Measurements from ENCODE around the gene CCNJ.
A peak's percentile ranks its signal among the peaks of the same experiment; 100 is the strongest.
"Not testable (repeated sequence)": the region's sequence is repeated elsewhere in the genome, so short reads cannot be mapped to it uniquely, and the experiment has no call there.

The CCNJ gene

GRCh38 chr10:96043033-96043892 is at the start of gene CCNJ:
CCNJ (plus strand) TSS chr10:96043583; CDS start chr10:96044394, 811 bp downstream.
- DNase-seq (ENCODE audit: low spot score) = peak; percentile 81

GRCh38 chr10:95994376-95994775 is 49.0 kb upstream of the CCNJ start:
- DNase-seq (ENCODE audit: low spot score) = not testable (repeated sequence)

- DNase-seq (ENCODE audit: low spot score) = no peak
Observed at GRCh38 chr10:95998255-95998784, 45.1 kb upstream of the CCNJ start.

- no peak for DNase-seq (ENCODE audit: low spot score)
Observed at GRCh38 chr10:96013956-96014355, 29.4 kb upstream of the CCNJ start.

- DNase-seq (ENCODE audit: low spot score) = no peak
Observed at GRCh38 chr10:96014473-96015102, 28.8 kb upstream of the CCNJ start.

GRCh38 chr10:96017191-96017687 is 26.1 kb upstream of the CCNJ start:
- DNase-seq (ENCODE audit: low spot score) = peak; percentile 62

GRCh38 chr10:96021332-96021731 is 22.1 kb upstream of the CCNJ start:
- DNase-seq (ENCODE audit: low spot score) = no peak

GRCh38 chr10:96022739-96023138 is 20.6 kb upstream of the CCNJ start:
- no peak for DNase-seq (ENCODE audit: low spot score)

- no peak for DNase-seq (ENCODE audit: low spot score)
Observed at GRCh38 chr10:96023168-96023567, 20.2 kb upstream of the CCNJ start.

GRCh38 chr10:96025566-96025965 is 17.8 kb upstream of the CCNJ start:
- DNase-seq (ENCODE audit: low spot score) = no peak

GRCh38 chr10:96034625-96035024 is 8.8 kb upstream of the CCNJ start:
- DNase-seq (ENCODE audit: low spot score) = no peak

GRCh38 chr10:96038476-96039387 is 4.7 kb upstream of the CCNJ start:
- DNase-seq (ENCODE audit: low spot score) = no peak

- no peak for DNase-seq (ENCODE audit: low spot score)
Observed at GRCh38 chr10:96041146-96041545, 2.2 kb upstream of the CCNJ start.

GRCh38 chr10:96043893-96044715 is 721 bp downstream of the CCNJ start:
- DNase-seq (ENCODE audit: low spot score) = peak; percentile 32

- DNase-seq (ENCODE audit: low spot score) = no peak
Observed at GRCh38 chr10:96044736-96045135, 1.4 kb downstream of the CCNJ start.

- no peak for DNase-seq (ENCODE audit: low spot score)
Observed at GRCh38 chr10:96046546-96046945, 3.2 kb downstream of the CCNJ start.

- no peak for DNase-seq (ENCODE audit: low spot score)
Observed at GRCh38 chr10:96047004-96047649, 3.7 kb downstream of the CCNJ start.

GRCh38 chr10:96047925-96048324 is 4.5 kb downstream of the CCNJ start:
- not testable (repeated sequence) for DNase-seq (ENCODE audit: low spot score)

- DNase-seq (ENCODE audit: low spot score) = no peak
Observed at GRCh38 chr10:96049340-96049739, 6.0 kb downstream of the CCNJ start.

- no peak for DNase-seq (ENCODE audit: low spot score)
Observed at GRCh38 chr10:96053985-96054384, 10.6 kb downstream of the CCNJ start.

GRCh38 chr10:96056787-96057186 is 13.4 kb downstream of the CCNJ start:
- DNase-seq (ENCODE audit: low spot score) = no peak
